Measurements from ENCODE around the gene KANK2. TPM values are rescaled to one million over a fixed set of nuclear protein-coding genes. Genes with fewer than 3 reads are reported as not detected.

Gene KANK2
- total RNA-seq, 1 donor from 2014 or later = 317 TPM

DNA sequence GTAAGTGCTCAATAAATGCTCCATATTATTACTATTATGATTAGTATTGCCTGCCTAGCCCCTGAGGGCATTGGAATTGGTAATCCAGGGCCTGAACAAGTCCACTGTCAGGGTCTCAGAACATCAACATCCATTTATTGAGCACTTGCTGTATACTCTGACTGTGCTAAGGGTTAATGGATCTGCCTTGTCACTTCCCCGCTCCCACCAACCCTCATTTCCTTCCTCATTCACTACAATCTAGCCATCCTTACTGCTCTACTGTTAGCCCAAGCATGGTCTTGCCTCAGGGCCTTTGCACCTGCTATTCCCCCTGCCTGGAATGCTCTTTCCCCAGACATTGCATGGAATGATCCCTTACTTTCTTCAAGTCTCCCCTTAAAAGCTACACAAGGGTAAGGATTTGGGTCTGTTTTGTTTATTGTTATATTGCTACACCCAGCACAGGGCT, 29.4 kb upstream of the KANK2 start:
- no peak for DNase-seq (ENCODE audit: low read depth)

DNA sequence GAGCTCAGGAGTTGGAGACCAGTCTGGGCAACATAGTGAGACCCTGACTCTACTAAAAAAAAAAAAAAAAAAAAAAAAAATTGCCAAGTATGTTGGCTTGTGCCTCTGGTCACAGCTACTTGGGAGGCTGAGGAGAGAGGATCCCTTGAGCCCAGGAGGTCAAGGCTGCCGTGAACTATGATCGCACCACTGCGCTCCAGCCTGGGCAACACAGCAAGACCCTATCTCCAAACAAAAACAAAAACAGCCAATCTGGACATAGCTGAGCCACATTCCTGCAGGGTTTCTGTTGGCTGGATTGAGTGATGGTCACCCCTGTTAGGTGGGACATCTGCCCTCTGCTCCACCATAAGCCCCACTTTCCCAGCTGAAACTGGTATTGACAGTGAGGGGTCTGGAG, 28.5 kb upstream of the KANK2 start:
- no peak for DNase-seq (ENCODE audit: low read depth)

DNA sequence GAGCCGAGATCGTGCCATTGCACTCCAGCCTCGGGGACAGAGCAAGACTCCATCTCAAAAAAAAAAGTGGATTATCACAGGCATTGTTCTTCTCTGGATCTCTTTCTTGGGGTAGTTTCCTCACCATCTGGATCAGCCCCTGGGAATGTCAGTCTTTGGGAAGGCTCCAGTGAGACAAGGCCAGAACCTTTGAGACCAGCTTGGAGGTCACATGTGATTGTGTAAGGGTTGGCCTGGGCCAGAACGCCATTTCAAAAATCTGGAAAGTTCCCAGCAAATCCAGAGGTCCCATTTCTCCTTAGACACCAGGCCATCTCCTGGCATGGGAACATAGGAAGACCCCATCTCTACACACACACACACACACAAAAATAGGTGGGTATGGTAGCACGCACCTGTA, 27.8 kb upstream of the KANK2 start:
- DNase-seq (ENCODE audit: low read depth) = no peak

DNA sequence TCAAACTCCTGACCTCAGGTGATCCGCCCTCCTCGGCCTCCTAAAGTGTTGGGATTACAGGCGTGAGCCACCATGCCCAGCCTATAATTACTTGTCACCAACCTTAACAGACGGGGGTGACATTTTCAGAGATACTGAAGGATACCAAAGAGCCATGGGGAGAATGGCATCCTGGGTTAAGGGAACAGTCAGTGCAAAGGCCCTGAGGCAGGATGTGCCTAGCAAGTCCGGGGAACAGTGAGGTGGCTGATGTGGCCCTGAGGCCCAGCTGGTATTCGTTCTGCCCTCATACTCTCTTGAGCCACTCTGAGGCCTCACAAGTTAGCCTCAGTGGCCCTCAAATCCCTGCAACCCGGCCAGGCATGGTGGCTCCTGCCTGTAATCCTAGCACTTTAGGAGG, 27.1 kb upstream of the KANK2 start:
- DNase-seq (ENCODE audit: low read depth) = no peak

DNA sequence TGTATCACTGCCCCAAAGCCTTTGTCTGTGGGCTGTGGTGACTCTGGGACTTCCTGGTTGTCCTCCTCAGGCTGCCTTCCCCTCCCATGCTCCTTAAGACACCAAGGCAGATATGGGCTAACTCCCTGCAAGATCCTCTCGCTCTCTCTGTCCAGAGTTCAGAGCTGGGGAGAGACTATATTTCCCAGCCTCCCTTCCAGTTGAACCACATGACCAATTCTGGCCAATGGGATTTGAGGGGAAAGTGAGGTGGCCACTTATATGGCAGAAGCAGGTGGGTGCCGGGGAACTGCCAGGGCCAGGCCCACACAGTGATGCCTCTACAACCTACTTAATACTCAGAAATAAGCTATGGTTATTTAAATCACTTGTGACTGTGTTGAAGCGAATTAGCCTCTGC, 25.9 kb upstream of the KANK2 start:
- no peak for DNase-seq (ENCODE audit: low read depth)

DNA sequence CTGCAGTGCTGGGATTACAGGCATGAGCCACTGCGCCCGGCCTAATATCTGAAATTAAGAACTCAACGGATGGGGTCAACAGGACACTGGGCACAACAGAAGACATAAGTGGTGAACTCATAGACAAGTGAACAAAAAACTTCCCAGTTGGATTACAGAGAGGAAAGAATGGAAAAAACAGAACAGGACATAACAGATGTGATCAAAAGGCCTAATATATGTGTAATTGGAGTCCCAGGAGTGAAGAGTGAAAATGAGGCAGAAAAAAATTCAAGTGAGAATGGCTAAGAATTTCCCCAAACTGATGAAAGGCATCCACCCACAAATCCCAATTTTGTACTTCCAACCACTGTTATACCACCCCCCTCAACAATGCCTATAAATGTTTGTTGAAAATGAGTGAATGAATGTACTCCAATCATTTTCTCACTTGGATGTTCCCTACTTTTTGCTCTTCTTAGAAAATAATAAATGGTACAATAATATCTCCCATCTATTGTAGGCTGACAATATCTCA, 23.8 kb upstream of the KANK2 start:
- no peak for DNase-seq (ENCODE audit: low read depth)

DNA sequence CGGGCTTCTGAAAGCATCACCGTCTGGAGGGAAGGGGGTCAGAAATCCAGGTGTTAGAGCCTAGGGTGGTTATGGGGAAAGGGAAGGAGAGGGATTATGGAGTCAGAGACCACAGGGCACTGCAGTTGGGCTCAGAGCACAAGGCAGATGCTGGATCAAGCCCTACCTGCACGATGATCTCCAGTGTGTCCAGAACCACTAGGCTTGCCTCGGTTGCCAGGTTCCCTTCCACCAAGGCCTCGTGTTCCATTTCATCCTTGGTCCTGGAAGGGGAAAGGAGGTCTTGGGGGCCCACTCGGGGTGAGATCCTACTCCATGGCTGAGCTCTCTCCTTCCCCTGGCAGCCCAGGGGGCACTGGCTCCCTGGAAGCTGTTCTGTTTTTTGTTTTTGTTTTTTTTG, 17.0 kb upstream of the KANK2 start:
- DNase-seq (ENCODE audit: low read depth) = no peak

DNA sequence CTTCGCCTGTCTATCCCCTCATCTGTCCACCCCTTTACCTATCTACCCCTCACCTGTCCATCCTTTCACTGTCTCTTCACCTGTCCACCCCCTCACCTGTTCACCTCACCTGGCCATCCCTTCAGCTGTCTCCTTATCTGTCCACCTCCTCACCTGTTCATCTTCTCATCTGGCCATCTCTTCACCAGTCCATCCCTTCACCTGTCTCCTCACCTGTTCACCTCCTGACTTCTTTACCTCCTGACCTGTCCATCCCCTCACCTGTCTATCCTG, 13.2 kb upstream of the KANK2 start:
- no peak for DNase-seq (ENCODE audit: low read depth)

DNA sequence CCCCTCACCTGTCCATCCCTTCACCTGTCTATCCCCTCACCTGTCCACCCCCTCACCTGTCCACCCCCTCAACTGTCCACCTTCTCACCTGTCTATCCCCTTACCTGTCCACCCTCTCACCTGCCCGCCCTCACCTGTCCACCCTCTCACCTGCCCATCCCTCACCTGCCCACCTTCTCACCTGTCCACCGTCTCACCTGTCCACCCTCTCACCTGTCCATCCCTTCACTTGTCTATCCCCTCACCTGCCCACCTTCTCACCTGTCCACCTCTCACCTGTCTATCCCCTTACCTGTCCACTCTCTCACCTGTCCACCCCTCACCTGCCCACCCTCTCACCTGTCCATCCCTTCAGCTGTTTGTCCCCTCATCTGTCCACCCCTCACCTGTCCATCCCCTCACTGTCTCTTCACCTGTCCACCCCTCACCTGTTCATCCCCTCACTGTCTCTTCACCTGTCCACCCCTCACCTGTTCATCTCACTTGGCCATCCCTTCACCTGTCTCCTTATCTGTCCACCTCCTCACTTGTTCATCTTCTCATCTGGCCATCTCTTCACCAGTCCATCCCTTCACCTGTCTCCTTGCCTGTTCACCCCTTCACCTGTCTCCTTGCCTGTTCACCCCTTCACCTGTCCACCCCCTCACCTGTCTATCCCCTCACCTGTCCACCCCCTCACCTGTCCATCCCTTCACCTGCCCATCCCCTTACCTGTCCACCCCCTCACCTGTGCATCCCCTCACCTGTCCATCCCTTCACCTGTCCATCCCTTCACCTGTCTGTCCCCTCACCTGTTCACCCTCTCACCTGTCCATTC, 12.7 kb upstream of the KANK2 start:
- DNase-seq (ENCODE audit: low read depth) = no peak

DNA sequence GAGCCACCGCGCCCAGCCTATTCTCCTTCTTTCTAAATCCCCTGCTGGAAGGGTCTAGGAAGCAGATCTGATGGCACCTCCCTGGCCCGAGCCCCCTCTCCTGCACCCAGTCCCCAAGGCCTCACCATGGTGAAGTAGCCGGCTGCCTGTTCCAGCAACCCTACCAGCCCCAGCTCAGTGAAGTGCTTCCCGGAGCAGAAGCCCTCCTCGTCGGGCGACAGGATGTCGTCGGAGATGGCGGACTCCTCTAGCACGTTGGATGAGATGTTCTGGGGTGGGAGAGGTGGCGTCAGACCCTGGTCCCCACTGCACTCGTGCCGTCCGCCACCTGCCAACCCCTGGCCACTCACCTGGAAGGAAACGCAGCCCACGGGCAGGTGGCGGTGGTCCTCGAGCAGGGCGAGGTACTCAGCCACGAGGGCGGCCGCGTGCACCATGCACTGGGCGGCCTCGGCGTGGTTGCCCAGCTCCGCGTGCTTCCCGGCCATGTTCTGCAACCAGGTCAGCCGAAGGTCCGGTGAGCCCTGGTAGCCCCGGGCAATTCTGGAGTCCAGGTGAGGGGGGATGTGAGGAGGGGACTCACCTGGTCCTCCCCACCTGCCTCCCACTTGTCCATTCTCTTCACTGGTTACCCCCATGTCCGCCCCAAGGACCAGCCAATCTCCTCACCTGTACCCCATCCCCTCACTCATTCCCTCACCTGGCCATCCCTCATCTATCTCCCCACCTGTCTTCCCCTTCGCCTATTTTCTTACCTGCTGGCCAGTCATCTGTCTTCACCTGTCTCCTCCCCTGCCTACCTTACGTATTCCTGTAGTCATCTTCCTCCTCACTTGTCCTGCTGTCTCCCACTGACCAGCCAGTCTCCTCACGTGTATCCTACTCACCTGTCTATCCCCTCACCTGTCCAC, 11.5 kb upstream of the KANK2 start:
- peak; percentile 20 for DNase-seq (ENCODE audit: low read depth)

DNA sequence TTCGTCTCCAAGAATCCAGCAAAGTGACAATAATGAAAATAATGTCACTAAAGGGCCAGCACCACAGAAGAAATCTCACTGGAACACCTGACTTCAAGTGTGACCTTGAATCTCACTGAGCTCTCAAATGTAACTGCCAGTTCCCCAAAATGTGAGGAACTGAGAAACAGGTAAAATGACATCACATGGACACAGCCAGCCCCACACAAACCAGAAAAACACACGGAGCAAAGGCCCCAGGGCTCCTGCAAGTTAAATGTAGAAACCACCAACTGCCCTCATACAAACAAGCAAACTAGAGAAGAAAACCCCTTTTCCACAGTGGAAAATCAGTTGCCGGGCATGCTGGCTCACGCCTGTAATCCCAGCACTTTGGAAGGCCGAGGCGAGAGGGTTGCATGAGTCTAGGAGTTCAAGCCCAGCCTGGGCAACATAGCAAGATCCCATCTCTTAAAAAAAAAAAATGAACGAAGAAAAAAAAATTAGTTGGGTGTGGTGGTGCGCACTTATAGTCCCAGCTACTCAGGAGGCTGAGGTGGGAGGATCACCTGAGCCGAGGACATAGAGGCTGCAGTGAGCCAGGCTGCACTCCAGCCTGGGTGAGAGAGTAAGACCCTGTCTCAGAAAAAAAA, 8.7 kb upstream of the KANK2 start:
- DNase-seq (ENCODE audit: low read depth) = no peak

DNA sequence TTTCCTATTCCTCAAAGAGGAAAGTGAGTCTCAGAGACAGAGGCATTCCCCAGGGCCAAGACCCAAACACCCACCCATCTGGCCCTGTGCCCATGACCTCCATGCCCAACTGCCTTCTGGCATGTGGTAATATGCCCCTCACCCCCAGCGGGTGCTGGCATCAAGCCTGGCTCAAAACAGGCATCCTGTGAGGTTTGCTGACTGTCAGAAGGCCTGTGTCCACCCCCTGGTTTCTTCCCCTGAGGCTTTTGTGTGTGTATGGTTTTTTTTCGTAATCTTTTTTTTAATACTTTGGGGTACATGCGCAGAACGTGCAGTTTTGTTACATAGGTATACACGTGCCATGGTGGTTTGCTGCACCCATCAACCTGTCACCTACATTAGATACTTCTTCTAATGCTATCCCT, 7.6 kb upstream of the KANK2 start:
- DNase-seq (ENCODE audit: low read depth) = peak; percentile 69

DNA sequence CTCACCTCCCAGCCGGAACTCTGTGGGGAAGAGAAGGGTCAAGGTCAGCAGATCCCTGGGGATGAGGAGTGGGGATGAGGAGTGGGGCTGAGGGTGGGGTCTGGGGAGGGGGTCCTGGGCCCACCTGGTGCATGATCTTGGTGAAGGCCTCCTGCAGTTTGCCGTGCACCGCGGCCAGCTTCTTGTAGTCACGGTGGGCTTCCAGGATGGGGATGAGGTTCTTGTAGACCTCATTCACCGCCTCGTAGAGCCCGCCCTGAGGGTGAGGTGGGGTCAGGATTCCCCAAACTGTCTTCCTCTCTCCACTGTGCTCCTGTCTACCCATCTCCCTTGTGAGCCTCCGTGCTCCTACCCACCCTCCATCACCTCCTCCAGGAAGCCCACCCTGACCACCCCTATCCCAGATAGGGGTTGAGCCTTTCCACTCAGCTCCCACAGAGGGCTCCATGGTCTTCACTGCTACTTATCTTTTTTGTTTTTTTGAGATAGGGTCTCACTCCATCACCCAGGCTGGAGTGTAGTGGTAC, 6.8 kb upstream of the KANK2 start:
- no peak for DNase-seq (ENCODE audit: low read depth)

DNA sequence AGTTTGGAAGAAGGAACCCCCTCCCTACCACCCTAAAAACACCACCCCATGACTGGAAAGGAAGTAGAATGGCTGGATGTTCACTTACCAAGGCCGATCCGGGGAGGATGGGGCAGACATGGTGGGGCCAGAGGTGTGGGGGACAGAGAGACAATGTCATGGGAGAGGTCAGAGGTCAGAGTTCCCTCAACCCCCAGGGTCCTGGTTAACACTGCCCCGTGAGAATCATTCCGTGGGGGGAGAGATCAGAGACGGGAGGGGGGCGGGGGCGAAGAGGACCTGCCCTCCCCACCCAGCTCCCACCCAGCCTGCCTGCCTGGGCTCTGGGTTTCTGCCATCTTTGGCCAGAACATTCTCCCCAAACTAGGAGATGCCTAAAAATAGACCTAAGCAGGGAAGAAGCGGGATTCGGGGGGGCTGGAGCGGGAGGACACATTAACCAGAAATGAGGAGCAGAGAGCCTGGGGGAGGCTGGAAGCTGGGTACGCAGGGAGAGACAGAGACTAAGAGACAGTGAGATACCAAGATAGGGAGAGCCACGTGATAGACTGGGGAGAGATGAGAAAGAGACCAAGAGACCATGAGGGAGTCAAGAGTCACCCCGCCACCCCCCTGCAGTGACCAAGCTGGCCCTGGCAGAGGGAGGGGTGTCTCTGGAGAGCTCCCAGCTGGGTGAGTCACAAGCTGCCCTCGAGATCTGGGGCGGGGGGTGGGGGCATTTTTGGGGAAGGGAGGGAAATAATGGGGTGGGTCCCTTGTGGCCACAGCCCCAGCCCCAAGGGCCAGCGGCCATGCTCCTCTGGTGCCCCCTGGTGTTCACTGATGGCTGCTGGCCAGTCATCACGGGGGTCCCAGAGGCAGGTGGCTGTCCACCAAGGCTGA, 6.1 kb upstream of the KANK2 start:
- peak; percentile 94 for DNase-seq (ENCODE audit: low read depth)

DNA sequence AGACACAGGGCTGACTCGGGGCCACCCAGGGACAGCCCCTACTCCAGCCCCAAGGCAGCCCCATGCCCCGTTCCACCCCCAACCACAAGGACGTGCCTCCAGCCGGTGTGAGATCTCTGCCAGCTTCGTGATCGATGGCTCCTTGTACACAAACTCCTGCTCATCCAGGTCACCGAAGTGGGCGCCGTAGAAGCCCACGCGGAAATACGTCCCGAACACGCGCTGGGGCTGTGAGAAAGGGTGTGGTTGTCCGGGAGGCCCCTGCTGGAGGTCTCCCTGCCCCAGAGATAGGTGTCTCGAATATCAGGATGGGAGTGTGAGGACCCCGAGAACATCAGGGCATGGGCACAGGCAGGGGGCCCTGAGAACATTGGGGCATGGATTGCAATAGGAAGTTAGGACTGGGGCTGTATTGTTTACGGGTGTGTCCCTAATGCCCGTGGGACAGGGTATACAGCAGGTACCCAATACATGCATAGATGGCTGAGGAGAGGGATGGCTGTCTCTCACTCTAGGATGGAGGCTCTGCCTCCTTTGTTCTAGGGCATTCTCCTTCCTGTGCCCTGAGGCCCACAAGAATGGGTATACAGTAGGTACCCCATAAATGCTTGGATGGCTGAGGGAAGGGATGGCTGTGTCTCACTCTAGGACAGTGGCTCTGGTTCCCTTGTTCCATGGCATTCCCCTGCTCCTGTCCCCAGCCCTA, 5.3 kb upstream of the KANK2 start:
- no peak for DNase-seq (ENCODE audit: low read depth)

DNA sequence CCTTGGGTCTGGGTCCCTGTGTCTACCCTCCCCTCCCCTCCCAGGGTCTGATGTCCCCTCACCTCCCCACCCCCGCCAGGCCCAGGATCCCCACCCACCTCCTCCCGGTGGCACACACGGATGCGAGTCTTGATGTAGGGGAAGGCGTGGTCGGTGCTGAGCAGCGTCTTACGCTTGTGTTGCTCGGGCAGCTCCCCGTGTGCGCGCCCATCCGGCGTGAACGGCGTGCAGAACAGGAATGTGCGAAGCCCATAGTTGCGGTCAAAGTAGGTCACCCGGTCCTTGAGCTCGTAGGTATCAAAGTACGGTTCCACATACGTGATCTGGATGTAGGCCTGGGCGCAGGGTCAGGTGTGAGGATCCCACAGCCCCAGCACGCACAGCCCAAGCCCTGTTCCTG, 4.4 kb upstream of the KANK2 start:
- no peak for DNase-seq (ENCODE audit: low read depth)

DNA sequence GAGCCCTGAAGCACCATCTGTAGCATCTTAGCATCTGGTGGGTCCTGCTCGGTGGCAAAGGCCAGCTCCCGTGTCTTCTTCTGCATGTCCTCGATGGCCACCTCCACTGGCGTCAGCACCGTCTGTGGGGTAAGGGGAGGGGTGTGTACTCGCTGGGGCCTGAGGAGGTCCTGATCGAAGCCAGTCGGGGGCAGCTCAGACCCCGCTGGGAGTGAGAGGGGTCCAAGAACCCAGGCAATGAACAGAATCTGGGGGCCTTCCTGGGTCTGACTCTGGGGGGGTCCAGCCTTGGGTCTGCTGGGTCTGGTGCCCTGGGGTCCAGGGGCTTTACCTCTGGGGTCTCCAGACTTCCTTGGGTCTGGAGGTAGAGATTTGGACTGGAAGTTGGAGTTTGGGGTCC, 3.6 kb upstream of the KANK2 start:
- no peak for DNase-seq (ENCODE audit: low read depth)

DNA sequence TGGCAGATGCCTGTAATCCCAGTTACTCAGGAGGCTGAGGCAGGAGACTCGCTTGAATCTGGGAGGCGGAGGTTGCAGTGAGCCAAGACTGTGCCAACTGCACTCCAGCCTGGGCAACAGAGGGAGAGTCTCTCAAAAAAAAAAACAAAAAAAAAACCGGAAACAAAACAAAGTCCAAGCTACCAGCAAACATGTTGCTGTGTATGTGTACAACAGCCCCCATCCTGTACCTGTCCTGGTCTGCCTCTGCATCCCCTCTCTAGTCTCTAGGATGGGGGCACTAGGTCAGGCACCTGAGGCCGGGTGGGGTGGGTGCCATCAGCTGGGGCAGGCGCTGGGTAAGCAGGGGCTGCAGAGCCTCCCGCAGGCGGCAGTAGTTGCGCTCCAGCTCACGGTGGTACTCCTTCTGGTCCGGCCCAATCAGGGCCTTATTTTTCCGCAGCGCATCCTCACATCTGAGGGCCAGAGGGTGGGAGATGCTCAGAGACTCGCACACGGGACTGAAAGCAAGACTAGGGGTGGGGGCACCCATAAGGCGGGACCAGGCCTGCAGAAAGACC, 2.8 kb upstream of the KANK2 start:
- DNase-seq (ENCODE audit: low read depth) = no peak

DNA sequence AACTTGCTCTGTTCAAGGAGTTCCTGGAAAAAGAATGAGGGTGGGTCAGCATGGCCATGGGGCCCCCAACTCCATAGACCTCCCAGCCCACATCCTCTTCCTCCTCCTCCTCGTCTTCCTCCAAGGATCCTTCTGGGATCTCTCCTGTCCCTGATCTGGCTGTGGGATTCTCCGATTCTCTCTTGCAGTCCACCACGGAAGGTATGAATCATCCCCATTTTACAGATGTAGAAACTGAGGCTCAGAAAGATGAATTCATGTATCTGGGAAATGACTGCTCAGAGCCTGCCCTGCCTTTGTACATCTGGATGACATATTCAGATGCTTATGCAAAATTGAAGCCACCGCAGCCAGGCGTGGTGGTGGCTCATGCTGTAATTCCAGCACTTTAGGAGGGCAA, 2.2 kb upstream of the KANK2 start:
- no peak for DNase-seq (ENCODE audit: low read depth)

All from myocyte (in vitro differentiated cells).